SK-N-SH treated with all-trans-retinoic acid at 6 μM for 48 hours (cell line): ENCODE measurements around the gene ACADVL.
A peak's percentile ranks its signal among the peaks of the same experiment; 100 is the strongest.

ENCODE experiments used
- ATAC-seq: fragments of 200-7000 bp; cut with Tn5 transposase; 3 replicates; pipeline ENCODE4 v1.9.1; 2020; ENCODE audit warnings: mild to moderate bottlenecking, moderate library complexity
- ESRRG ChIP-seq: fragments of 250-450 bp; sonication (Bioruptor Pico); IDR thresholded peaks from 2 replicates; pipeline ENCODE4 v1.6.1; 2021; ENCODE audit warnings: mild to moderate bottlenecking
- GLIS3 ChIP-seq: fragments of 250-450 bp; sonication (Bioruptor Pico); IDR thresholded peaks from 2 replicates; pipeline ENCODE4 v1.5.0; 2020; ENCODE audit warnings: mild to moderate bottlenecking, moderate library complexity
- PPARA ChIP-seq: fragments of 250-450 bp; sonication (Bioruptor Pico); IDR thresholded peaks from 2 replicates; pipeline ENCODE4 v1.5.0; 2020; ENCODE audit warnings: mild to moderate bottlenecking, borderline replicate concordance
- RARB ChIP-seq: fragments of 250-450 bp; sonication (Bioruptor Pico); IDR thresholded peaks from 2 replicates; pipeline ENCODE4 v1.8.0; 2021; ENCODE audit warnings: mild to moderate bottlenecking, moderate library complexity
- ZFP30 ChIP-seq: fragments of 450-650 bp; formaldehyde crosslinking; IDR thresholded peaks from 2 replicates; pipeline ENCODE4 v1.5.0; 2022; ENCODE audit warnings: mild to moderate bottlenecking, moderate library complexity
- TF ChIP-seq, protein P1 (sequence below): fragments of 250-450 bp; sonication (Bioruptor Pico); IDR thresholded peaks from 2 replicates; pipeline ENCODE4 v1.8.0; 2020; ENCODE audit warnings: mild to moderate bottlenecking, moderate library complexity, borderline replicate concordance
- TF ChIP-seq, protein P2 (sequence below): fragments of 250-450 bp; sonication (Bioruptor Pico); IDR thresholded peaks from 2 replicates; pipeline ENCODE4 v1.5.0; 2020; ENCODE audit warnings: mild to moderate bottlenecking, moderate library complexity
- TF ChIP-seq, protein P3 (sequence below): fragments of 250-450 bp; sonication (Bioruptor Pico); IDR thresholded peaks from 2 replicates; pipeline ENCODE4 v1.8.0; 2021; ENCODE audit warnings: low read depth, mild to moderate bottlenecking, moderate library complexity, borderline replicate concordance
- TF ChIP-seq, protein P4 (sequence below): fragments of 250-450 bp; sonication (Bioruptor Pico); IDR thresholded peaks from 2 replicates; pipeline ENCODE4 v1.5.1; 2020; ENCODE audit warnings: low read depth, mild to moderate bottlenecking, moderate library complexity
- TF ChIP-seq, protein P5 (sequence below): fragments of 250-450 bp; sonication (Bioruptor Pico); IDR thresholded peaks from 2 replicates; pipeline ENCODE4 v1.5.1; 2021; ENCODE audit warnings: mild to moderate bottlenecking, moderate library complexity

ACADVL gene

DNA sequence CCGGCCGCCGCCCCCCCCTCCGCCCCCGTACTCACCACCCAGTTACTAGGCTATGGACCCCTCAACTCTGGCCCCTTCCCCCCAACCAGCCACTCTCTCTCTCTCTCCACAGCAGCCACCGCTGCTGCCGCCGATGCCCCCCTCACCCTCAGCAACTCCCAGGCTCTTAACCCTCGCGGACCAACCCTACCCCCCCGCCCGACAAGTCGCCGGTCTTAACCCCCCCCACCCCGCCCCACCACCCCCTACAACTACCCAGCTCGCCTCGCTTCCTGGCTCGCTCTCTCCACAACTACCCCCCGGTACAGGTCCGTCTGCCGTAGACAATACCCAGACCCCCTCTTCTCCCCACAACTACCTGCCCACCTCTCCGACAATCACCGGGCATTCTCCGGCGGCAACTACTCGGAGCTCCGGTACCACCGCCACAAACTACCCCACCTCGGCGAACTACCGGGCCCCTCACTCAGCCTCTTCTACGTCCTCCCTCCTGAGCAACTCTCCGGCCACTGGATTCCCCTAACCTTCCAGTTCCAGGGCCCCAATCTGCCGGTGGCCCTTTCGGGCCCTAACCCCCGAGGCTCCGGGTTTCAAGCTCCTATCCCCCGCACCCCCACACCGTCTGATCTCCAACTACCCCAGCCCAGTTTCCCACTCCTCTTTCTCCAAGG lies 18.8 kb downstream of the ACADVL start (continued):
- TF ChIP-seq, protein P1, sequence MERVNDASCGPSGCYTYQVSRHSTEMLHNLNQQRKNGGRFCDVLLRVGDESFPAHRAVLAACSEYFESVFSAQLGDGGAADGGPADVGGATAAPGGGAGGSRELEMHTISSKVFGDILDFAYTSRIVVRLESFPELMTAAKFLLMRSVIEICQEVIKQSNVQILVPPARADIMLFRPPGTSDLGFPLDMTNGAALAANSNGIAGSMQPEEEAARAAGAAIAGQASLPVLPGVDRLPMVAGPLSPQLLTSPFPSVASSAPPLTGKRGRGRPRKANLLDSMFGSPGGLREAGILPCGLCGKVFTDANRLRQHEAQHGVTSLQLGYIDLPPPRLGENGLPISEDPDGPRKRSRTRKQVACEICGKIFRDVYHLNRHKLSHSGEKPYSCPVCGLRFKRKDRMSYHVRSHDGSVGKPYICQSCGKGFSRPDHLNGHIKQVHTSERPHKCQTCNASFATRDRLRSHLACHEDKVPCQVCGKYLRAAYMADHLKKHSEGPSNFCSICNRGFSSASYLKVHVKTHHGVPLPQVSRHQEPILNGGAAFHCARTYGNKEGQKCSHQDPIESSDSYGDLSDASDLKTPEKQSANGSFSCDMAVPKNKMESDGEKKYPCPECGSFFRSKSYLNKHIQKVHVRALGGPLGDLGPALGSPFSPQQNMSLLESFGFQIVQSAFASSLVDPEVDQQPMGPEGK (CRISPR knock-in tag), result no peak
- TF ChIP-seq, all 23 proteins: peak for 0

DNA sequence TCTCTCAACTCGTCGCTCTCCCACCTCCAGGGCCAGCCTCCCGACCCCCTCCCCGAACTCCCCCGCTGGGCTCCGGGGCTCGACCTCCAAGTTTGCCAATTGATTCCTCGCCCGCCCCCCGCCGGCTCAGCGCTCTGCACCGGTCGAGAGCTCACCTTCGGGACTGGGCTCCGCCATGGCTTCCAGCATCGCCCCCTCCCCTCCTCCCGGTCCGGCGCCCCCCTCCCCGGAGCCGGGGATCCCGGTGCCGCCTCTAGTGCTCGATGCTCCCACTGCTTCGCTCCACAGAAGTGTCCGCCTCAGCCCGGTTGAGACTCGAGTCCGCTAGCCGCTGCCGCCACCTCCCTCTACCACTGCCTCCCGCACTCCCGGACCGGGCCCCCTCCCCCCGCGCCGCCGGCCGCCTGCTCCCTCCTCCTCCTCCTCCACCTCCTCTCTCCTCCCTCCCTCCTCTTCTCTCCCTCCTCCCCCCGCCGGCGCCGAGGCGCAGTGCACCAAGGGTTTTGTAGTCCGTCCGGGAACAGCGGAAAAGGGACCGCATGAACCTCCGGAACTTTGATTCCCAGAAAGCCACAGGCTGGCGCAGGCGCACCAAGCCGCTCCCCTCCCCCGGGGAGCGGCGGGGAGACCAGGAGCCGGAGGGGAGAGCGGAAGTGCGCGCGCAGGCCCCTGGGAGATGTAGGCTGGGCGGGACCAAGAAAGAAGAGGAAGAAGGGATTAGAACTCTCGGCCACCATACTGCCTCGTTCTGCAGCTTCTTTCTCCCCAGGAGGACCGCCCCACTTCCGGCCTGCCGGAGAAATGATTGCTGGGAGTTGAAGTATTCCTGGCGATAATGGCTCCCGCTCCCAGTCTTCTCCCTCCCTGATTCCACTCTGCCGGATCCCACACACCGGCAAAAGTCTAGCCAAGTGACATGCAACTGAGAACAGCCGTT lies 19.6 kb downstream of the ACADVL start, which contains the start of gene PHF23:
PHF23 (minus strand) TSS at position 367 of the 937 bp plus-strand sequence; CDS start at position 189, 178 bp downstream.
- ATAC-seq, result peak; percentile 70
- TF ChIP-seq, protein P2, sequence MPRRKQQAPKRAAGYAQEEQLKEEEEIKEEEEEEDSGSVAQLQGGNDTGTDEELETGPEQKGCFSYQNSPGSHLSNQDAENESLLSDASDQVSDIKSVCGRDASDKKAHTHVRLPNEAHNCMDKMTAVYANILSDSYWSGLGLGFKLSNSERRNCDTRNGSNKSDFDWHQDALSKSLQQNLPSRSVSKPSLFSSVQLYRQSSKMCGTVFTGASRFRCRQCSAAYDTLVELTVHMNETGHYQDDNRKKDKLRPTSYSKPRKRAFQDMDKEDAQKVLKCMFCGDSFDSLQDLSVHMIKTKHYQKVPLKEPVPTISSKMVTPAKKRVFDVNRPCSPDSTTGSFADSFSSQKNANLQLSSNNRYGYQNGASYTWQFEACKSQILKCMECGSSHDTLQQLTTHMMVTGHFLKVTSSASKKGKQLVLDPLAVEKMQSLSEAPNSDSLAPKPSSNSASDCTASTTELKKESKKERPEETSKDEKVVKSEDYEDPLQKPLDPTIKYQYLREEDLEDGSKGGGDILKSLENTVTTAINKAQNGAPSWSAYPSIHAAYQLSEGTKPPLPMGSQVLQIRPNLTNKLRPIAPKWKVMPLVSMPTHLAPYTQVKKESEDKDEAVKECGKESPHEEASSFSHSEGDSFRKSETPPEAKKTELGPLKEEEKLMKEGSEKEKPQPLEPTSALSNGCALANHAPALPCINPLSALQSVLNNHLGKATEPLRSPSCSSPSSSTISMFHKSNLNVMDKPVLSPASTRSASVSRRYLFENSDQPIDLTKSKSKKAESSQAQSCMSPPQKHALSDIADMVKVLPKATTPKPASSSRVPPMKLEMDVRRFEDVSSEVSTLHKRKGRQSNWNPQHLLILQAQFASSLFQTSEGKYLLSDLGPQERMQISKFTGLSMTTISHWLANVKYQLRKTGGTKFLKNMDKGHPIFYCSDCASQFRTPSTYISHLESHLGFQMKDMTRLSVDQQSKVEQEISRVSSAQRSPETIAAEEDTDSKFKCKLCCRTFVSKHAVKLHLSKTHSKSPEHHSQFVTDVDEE (CRISPR knock-in tag), result peak; percentile 63
- peak; percentile 74 for TF ChIP-seq GLIS3 (CRISPR knock-in tag)
- TF ChIP-seq, protein P3, sequence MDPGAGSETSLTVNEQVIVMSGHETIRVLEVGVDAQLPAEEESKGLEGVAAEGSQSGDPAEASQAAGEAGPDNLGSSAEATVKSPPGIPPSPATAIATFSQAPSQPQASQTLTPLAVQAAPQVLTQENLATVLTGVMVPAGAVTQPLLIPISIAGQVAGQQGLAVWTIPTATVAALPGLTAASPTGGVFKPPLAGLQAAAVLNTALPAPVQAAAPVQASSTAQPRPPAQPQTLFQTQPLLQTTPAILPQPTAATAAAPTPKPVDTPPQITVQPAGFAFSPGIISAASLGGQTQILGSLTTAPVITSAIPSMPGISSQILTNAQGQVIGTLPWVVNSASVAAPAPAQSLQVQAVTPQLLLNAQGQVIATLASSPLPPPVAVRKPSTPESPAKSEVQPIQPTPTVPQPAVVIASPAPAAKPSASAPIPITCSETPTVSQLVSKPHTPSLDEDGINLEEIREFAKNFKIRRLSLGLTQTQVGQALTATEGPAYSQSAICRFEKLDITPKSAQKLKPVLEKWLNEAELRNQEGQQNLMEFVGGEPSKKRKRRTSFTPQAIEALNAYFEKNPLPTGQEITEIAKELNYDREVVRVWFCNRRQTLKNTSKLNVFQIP (CRISPR knock-in tag), result no peak

DNA sequence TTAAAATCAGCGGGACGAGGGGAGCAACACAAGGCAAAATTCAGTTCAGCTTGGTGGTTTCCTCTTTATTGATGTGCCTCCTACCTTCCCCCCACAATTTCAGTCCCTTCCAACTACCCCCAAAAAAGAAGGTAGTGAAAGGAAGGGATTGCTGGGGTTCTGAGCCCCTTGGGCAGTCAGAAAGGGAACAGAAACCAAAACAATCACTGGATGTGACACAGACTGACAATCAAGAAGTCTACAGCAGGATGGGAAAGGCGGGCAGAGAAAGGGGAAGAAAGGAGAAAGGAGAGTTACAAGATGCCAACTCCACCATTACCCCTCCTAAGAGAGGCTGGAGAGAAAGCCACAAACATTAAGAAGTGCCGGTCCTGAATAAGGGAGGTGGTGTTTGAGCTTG lies 20.6 kb downstream of the ACADVL start:
- no peak for ATAC-seq
- TF ChIP-seq, protein P2 (CRISPR knock-in tag), result no peak
- TF ChIP-seq ESRRG (CRISPR knock-in tag) (no peak), ZFP30 (CRISPR knock-in tag) (no peak), RARB (CRISPR knock-in tag) (no peak), PPARA (CRISPR knock-in tag) (no peak)
- TF ChIP-seq, protein P4, sequence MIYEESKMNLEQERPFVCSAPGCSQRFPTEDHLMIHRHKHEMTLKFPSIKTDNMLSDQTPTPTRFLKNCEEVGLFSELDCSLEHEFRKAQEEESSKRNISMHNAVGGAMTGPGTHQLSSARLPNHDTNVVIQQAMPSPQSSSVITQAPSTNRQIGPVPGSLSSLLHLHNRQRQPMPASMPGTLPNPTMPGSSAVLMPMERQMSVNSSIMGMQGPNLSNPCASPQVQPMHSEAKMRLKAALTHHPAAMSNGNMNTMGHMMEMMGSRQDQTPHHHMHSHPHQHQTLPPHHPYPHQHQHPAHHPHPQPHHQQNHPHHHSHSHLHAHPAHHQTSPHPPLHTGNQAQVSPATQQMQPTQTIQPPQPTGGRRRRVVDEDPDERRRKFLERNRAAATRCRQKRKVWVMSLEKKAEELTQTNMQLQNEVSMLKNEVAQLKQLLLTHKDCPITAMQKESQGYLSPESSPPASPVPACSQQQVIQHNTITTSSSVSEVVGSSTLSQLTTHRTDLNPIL (CRISPR knock-in tag), result no peak
- TF ChIP-seq, protein P1 (CRISPR knock-in tag), result no peak
- TF ChIP-seq, protein P5, sequence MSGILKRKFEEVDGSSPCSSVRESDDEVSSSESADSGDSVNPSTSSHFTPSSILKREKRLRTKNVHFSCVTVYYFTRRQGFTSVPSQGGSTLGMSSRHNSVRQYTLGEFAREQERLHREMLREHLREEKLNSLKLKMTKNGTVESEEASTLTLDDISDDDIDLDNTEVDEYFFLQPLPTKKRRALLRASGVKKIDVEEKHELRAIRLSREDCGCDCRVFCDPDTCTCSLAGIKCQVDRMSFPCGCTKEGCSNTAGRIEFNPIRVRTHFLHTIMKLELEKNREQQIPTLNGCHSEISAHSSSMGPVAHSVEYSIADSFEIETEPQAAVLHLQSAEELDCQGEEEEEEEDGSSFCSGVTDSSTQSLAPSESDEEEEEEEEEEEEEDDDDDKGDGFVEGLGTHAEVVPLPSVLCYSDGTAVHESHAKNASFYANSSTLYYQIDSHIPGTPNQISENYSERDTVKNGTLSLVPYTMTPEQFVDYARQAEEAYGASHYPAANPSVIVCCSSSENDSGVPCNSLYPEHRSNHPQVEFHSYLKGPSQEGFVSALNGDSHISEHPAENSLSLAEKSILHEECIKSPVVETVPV (CRISPR knock-in tag), result no peak
